Mesenchymal stem cell (in vitro differentiated cells and primary cell): ENCODE results near the gene NFATC2.

Experiments
- DNase-seq: peaks from one replicate; pipeline ENCODE4 v3.0.0-alpha.2; 2013
- H2AFZ ChIP-seq: one replicate; pipeline ENCODE4 v1.6.1; 2013; ENCODE audit warnings: low read depth, mild to moderate bottlenecking, control low read depth, inconsistent platforms, low read length, moderate library complexity
- H2AK5ac ChIP-seq: 2 replicates; pipeline ENCODE4 v1.6.1; 2013; ENCODE audit warnings: low read length, moderate library complexity, mild to moderate bottlenecking, inconsistent platforms; ENCODE audit not compliant: severe bottlenecking
- H2BK120ac ChIP-seq: one replicate; pipeline ENCODE4 v1.6.1; 2013; ENCODE audit warnings: low read depth, mild to moderate bottlenecking, inconsistent platforms, low read length, moderate library complexity
- H2BK12ac ChIP-seq, 2 experiments: one replicate each; pipeline ENCODE4 v1.6.1; 2013; ENCODE audit warnings: inconsistent platforms in 2 of 2, low read length in 2 of 2, mild to moderate bottlenecking in 2 of 2, moderate library complexity in 2 of 2, control low read depth in 1 of 2
- H2BK15ac ChIP-seq: one replicate; pipeline ENCODE4 v1.6.1; 2013; ENCODE audit warnings: mild to moderate bottlenecking, low read depth, inconsistent platforms; ENCODE audit not compliant: poor library complexity, severe bottlenecking
- H2BK5ac ChIP-seq: 2 replicates; pipeline ENCODE4 v1.6.1; 2013; ENCODE audit warnings: low read depth, mild to moderate bottlenecking, low read length, control low read depth, inconsistent platforms; ENCODE audit not compliant: poor library complexity, severe bottlenecking
- H3K14ac ChIP-seq, 2 experiments: one replicate each; pipeline ENCODE4 v1.6.1; 2013; ENCODE audit warnings: inconsistent platforms in 2 of 2, low read length in 2 of 2, control low read depth in 1 of 2, mild to moderate bottlenecking in 1 of 2, moderate library complexity in 1 of 2
- H3K18ac ChIP-seq, 2 experiments: one replicate each; pipeline ENCODE4 v1.6.1; 2013; ENCODE audit warnings: inconsistent platforms in 2 of 2, low read length in 2 of 2, control low read depth in 1 of 2, low read depth in 1 of 2, mild to moderate bottlenecking in 1 of 2
- H3K23ac ChIP-seq, 2 experiments: one replicate each; pipeline ENCODE4 v1.6.1; 2013; ENCODE audit warnings: inconsistent platforms in 2 of 2, low read length in 2 of 2, mild to moderate bottlenecking in 2 of 2, moderate library complexity in 2 of 2, control low read depth in 1 of 2
- H3K27ac ChIP-seq: 2 replicates; pipeline ENCODE4 v1.5.1; 2013; ENCODE audit warnings: mild to moderate bottlenecking, moderate library complexity, low read length, control low read depth, inconsistent platforms; ENCODE audit not compliant: poor library complexity, severe bottlenecking
- H3K27me3 ChIP-seq, 2 experiments: 2 replicates each; pipeline versions ENCODE4 v1.6.1 to v1.7.0; 2013; ENCODE audit warnings: low read length in 2 of 2, mild to moderate bottlenecking in 2 of 2, moderate library complexity in 2 of 2, control low read depth in 1 of 2, inconsistent platforms in 1 of 2; ENCODE audit not compliant: control insufficient read depth in 1 of 2, insufficient read depth in 1 of 2
- H3K36me3 ChIP-seq, 2 experiments: 2 replicates each; pipeline versions ENCODE4 v1.6.1 to v1.7.0; 2013; ENCODE audit warnings: low read length in 2 of 2, control low read depth in 1 of 2, inconsistent platforms in 1 of 2, low read depth in 1 of 2, mild to moderate bottlenecking in 1 of 2; ENCODE audit not compliant: insufficient read depth in 2 of 2, control insufficient read depth in 1 of 2
- H3K4ac ChIP-seq, 2 experiments: one replicate each; pipeline ENCODE4 v1.6.1; 2013; ENCODE audit warnings: inconsistent platforms in 2 of 2, low read length in 2 of 2, mild to moderate bottlenecking in 2 of 2, moderate library complexity in 2 of 2, control low read depth in 1 of 2, low read depth in 1 of 2
- H3K4me1 ChIP-seq: 2 replicates; pipeline ENCODE4 v1.6.1; 2013; ENCODE audit warnings: low read depth, low read length, control low read depth; ENCODE audit not compliant: control insufficient read depth, insufficient read depth
- H3K4me2 ChIP-seq: 2 replicates; pipeline ENCODE4 v1.6.1; 2013; ENCODE audit warnings: low read length, mild to moderate bottlenecking, inconsistent platforms; ENCODE audit not compliant: poor library complexity, severe bottlenecking
- H3K4me3 ChIP-seq, 2 experiments: 2 replicates each; pipeline versions ENCODE4 v1.5.1 to v1.7.0; 2013; ENCODE audit warnings: low read length in 2 of 2, mild to moderate bottlenecking in 2 of 2, control low read depth in 1 of 2, low read depth in 1 of 2; ENCODE audit not compliant: insufficient read depth in 1 of 2
- H3K79me1 ChIP-seq: replicated peaks from 2 replicates; pipeline ENCODE4 v1.6.1; 2013; ENCODE audit warnings: mild to moderate bottlenecking, control low read depth, low read length, inconsistent platforms; ENCODE audit not compliant: poor library complexity, severe bottlenecking
- H3K9ac ChIP-seq: 2 replicates; pipeline ENCODE4 v1.7.0; 2013; ENCODE audit warnings: mild to moderate bottlenecking, low read length, moderate library complexity
- H3K9me3 ChIP-seq: 2 replicates; pipeline ENCODE4 v1.7.0; 2013; ENCODE audit warnings: mild to moderate bottlenecking, low read length; ENCODE audit not compliant: control insufficient read depth
- H4K8ac ChIP-seq: one replicate; pipeline ENCODE4 v1.6.1; 2013; ENCODE audit warnings: inconsistent platforms, mild to moderate bottlenecking, low read length, moderate library complexity
- H4K91ac ChIP-seq: one replicate; pipeline ENCODE4 v1.6.1; 2013; ENCODE audit warnings: mild to moderate bottlenecking, low read length, inconsistent platforms
- WGBS: methylation state at CpG from one replicate; pipeline ENCODE4 v1.1.7; 2013; ENCODE audit warnings: mixed read lengths; 5-methylcytosine and 5-hydroxymethylcytosine counted together

Gene NFATC2

DNA sequence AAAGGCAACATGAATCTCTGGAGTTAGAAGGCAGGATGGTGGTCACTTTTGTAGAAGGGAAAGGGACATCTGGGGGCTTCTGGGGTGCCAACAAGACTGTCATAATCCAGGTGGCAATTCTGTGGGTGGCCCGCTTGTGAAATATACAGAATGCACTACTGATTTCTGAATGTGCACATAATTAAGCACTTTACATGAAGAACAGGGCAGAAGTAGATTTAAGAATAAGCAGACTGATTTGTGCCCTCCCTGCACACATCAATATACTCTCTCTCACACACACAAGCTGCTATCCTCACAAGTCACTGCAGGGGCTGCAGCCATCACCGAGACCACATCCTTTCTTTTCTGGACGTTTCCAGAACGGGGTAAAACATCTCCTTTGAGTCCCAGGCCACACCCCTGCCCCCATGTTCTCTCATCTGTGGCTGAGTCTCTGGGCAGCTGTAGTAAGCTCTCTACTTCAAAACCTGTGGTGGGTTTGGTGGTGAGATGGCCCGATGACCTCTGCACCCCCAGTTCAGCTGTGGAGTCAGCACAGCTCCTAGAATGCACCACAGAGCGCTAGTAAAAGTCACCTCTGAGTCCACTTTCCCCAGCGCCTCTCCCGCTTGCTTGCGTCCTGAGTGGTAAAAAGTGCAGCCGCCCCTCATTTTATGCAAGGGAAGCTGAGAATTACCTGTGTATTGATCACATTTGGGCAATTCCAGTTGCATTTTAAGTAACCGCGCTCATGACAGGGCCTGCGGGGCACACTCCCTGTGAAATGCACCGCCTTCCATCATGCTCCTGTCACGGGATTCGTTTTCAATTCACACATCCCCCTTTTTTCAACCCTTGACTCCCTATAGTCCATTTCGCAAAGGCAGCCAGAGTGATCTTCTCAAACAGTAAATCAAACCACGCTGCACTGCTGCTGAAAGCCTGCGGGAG, 115.5 kb downstream of the NFATC2 start:
- Histone ChIP-seq H3K4me1 (peaks cover 6% of the 10 kb centered on the region), H3K23ac (no peak overlapping the region), H3K27ac (no peak overlapping the region), H2BK120ac (no peak overlapping the region), H2AFZ (no peak overlapping the region), H2BK12ac (peak overlapping the region; percentile 41 to 83), H3K4ac (no peak overlapping the region), H2AK5ac (no peak overlapping the region), H2BK15ac (peak overlapping the region; percentile 31), H2BK5ac (no peak overlapping the region), H4K91ac (peak overlapping the region; percentile 65), H3K36me3 (no peaks in the 10 kb centered on the region), H3K9me3 (no peaks in the 10 kb centered on the region), H3K18ac (peak overlapping the region; percentile 12 to 54), H3K79me1 (no peaks in the 10 kb centered on the region), H3K4me2 (no peak overlapping the region), H3K4me3 (no peak overlapping the region), H3K9ac (no peak overlapping the region), H3K27me3 (peaks cover 25 to 40% of the 10 kb centered on the region in 2 experiments), H3K14ac (no peak overlapping the region), H4K8ac (no peak overlapping the region)
- WGBS = 93% methylated on average over 19 of the region's 19 CpGs
- DNase-seq = no peak

DNA sequence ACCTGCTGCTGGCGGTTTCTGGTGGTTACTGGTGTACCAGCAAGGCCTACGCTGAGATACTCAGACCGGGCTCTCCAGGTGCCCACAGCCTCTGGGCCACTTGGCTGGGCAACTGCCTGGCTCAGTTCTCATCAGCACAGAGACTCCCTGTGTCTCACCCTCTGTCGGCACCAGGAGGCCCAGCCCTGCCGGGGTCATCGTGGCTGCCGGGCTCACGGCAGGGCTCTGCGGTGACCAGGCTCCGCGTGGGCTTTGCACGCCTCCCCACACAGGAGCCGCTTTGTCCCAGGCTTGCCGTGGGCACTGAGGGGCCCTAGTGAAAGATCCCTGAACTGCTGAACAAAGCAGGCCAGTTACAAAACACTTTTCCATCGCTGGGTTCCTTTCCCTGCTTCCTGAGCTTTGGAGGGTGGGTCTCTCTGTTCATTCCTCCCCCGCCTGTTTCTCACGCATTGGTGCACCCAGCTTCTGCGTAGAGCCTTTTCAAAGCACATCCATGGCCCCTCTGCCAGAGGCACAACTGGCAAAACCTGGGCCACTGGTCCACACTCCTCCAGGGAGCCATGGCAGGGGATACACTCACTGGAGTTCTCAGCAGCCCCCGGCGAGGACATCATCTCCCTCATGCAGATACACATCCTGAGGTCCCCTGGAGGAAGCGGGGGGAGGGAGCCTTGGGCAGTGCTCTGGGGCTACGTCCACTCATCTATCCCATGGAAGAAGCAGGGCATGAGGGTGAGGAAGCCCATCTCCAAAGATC, 117.0 kb downstream of the NFATC2 start:
- Histone ChIP-seq H3K18ac (no peak overlapping the region), H3K14ac (peak overlapping the region in 1 of 2 experiments; percentile 10), H3K36me3 (no peaks in the 10 kb centered on the region), H3K4ac (peak overlapping the region in 1 of 2 experiments; percentile 6), H3K4me2 (no peak overlapping the region), H3K4me1 (peaks cover 6% of the 10 kb centered on the region), H3K9ac (no peak overlapping the region), H3K9me3 (no peaks in the 10 kb centered on the region), H2BK15ac (no peak overlapping the region), H3K4me3 (no peak overlapping the region), H3K79me1 (no peaks in the 10 kb centered on the region), H4K8ac (peak overlapping the region; percentile 8), H3K27me3 (peaks cover 26 to 40% of the 10 kb centered on the region in 2 experiments), H2BK120ac (peak overlapping the region; percentile 2), H2AFZ (no peak overlapping the region), H3K27ac (no peak overlapping the region), H4K91ac (no peak overlapping the region), H2BK5ac (no peak overlapping the region), H2BK12ac (peak overlapping the region in 1 of 2 experiments; percentile 59), H2AK5ac (no peak overlapping the region), H3K23ac (no peak overlapping the region)
- 92% methylated on average over 22 of the region's 22 CpGs for WGBS
- DNase-seq = no peak

- DNase-seq = no peak
- Histone ChIP-seq H4K8ac (no peak overlapping the region), H3K18ac (no peak overlapping the region), H3K4ac (no peak overlapping the region), H3K79me1 (no peaks in the 10 kb centered on the region), H3K4me2 (no peak overlapping the region), H3K23ac (no peak overlapping the region), H4K91ac (no peak overlapping the region), H3K27ac (no peak overlapping the region), H2AK5ac (no peak overlapping the region), H2BK5ac (no peak overlapping the region), H2BK12ac (no peak overlapping the region), H3K4me3 (no peak overlapping the region), H2BK120ac (no peak overlapping the region), H3K36me3 (no peaks in the 10 kb centered on the region), H2BK15ac (no peak overlapping the region), H2AFZ (no peak overlapping the region), H3K4me1 (peaks cover 4% of the 10 kb centered on the region), H3K9me3 (no peaks in the 10 kb centered on the region), H3K14ac (no peak overlapping the region), H3K27me3 (peaks cover 26 to 35% of the 10 kb centered on the region in 2 experiments), H3K9ac (no peak overlapping the region)
- WGBS = 90% methylated on average over 12 of the region's 15 CpGs
Observed at GRCh38 chr20:51424270-51425117, 118.0 kb downstream of the NFATC2 start.
